Activated CD4-positive, alpha-beta memory T cell treated with anti-CD3 and anti-CD28 coated beads for 36 hours (primary cell): Measurements from ENCODE around the gene TCF25. TPM values are rescaled to one million over a fixed set of nuclear protein-coding genes. Genes with fewer than 3 reads are reported as not detected.
"Not testable (repeated sequence)": the region's sequence is repeated elsewhere in the genome, so short reads cannot be mapped to it uniquely, and the experiment has no call there.

Source experiments
- CTCF ChIA-PET: fragments of 350-600 bp; sonication (Branson Sonifier 250); formaldehyde crosslinking; loops from one replicate; lab custom pipeline; 2021; ENCODE audit warnings: antibody characterized with exemption, inconsistent platforms; lab: Charles Lee
- POLR2A ChIA-PET: fragments of 350-600 bp; sonication (Branson Sonifier 250); formaldehyde crosslinking; loops from one replicate; lab custom pipeline; 2021; ENCODE audit warnings: antibody characterized with exemption; lab: Charles Lee
- DNase-seq: peaks from one replicate; pipeline ENCODE4 v3.0.0-alpha.2; 2020
- H3K27ac Mint-ChIP-seq: one replicate; pipeline ENCODE4 v1.8.0; 2021; ENCODE audit warnings: mixed read lengths
- H3K27me3 Mint-ChIP-seq: one replicate; pipeline ENCODE4 v1.8.0; 2021; ENCODE audit warnings: mixed read lengths
- H3K36me3 Mint-ChIP-seq: one replicate; pipeline ENCODE4 v1.8.0; 2021; ENCODE audit warnings: mixed read lengths
- H3K4me1 Mint-ChIP-seq: one replicate; pipeline ENCODE4 v1.8.0; 2021; ENCODE audit warnings: low read depth, mixed read lengths
- H3K4me3 Mint-ChIP-seq: one replicate; pipeline ENCODE4 v1.8.0; 2021; ENCODE audit warnings: mild to moderate bottlenecking, mixed read lengths
- H3K9me3 Mint-ChIP-seq: one replicate; pipeline ENCODE4 v1.8.0; 2021; ENCODE audit warnings: mixed read lengths
- intact Hi-C: fragments of 100-400 bp; cut with micrococcal nuclease; formaldehyde crosslinking; loops from one replicate; pipeline ENCODE4 v1.15.1; 2023
- total RNA-seq, 2 experiments: library from RNA; stranded (reverse); gene quantifications; one replicate each; pipeline ENCODE4 v1.2.3, GENCODE V29; 2021

Gene TCF25
- total RNA-seq, 2 experiments from 2014 or later = 139 to 147 TPM

GRCh38 chr16:89925596-89926079 lies 52.2 kb downstream of the TCF25 start:
- peaks cover 36% of the 10 kb centered on the region for H3K27me3 Mint-ChIP-seq
- peaks cover 24% of the 10 kb centered on the region for H3K4me1 Mint-ChIP-seq
- no peaks in the 10 kb centered on the region for H3K36me3 Mint-ChIP-seq
- intact Hi-C loops = loop anchor here (10.0 kb wide), 1 partner anchor 111 kb away; the partner anchor contains the start of gene FANCA
- ChIA-PET POLR2A (no interaction called here), CTCF (interaction anchor here (0.6 to 3.8 kb wide), 3 partner anchors 13 to 239 kb away, joined by 3 to 22 read pairs (median 3); partner anchors contain the start of gene CDK10)
- no peak overlapping the region for H3K4me3 Mint-ChIP-seq
- no peaks in the 10 kb centered on the region for H3K9me3 Mint-ChIP-seq
- no peak for DNase-seq
- no peak overlapping the region for H3K27ac Mint-ChIP-seq

- H3K4me3 Mint-ChIP-seq = no peak overlapping the region
- no peaks in the 10 kb centered on the region for H3K9me3 Mint-ChIP-seq
- ChIA-PET POLR2A (no interaction called here), CTCF (no interaction called here)
- H3K27me3 Mint-ChIP-seq = peaks cover 10% of the 10 kb centered on the region
- no peak for DNase-seq
- intact Hi-C loops = no loop called here
- no peaks in the 10 kb centered on the region for H3K4me1 Mint-ChIP-seq
- H3K27ac Mint-ChIP-seq = no peak overlapping the region
- no peaks in the 10 kb centered on the region for H3K36me3 Mint-ChIP-seq
Observed at GRCh38 chr16:89931305-89931896, 58.0 kb downstream of the TCF25 start.

DNA sequence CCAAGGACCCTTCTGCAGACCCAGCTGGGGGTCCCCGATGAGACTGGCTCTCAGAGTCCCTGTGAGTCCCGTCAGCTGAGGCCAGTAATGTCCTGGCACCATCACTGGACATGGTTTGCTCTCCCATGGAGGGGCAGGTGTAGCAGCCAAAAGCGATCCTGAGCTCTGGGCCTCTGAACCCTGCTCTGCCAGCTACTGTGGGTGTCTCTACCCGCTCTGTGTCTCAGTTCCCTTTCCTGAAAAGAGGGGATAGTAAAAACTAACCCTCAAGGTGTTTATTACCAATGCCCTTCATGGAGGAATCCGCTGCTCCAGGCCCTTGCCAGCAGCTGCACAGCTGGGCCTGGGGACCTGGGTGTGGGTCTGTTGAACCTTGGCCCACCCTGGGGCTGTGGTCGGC lies 58.6 kb downstream of the TCF25 start:
- CTCF ChIA-PET = no interaction called here
- Mint-ChIP-seq H3K27ac (no peak overlapping the region), H3K9me3 (no peaks in the 10 kb centered on the region), H3K4me3 (no peak overlapping the region), H3K27me3 (peaks cover 10% of the 10 kb centered on the region), H3K36me3 (no peaks in the 10 kb centered on the region), H3K4me1 (no peaks in the 10 kb centered on the region)
- DNase-seq = no peak
- POLR2A ChIA-PET = no interaction called here
- intact Hi-C loops = no loop called here

GRCh38 chr16:89934019-89934418 lies 60.6 kb downstream of the TCF25 start:
- H3K4me1 Mint-ChIP-seq, H3K27ac Mint-ChIP-seq, DNase-seq, POLR2A ChIA-PET, H3K4me3 Mint-ChIP-seq, H3K9me3 Mint-ChIP-seq, CTCF ChIA-PET, intact Hi-C loops, H3K36me3 Mint-ChIP-seq, H3K27me3 Mint-ChIP-seq: not testable (repeated sequence)

DNA sequence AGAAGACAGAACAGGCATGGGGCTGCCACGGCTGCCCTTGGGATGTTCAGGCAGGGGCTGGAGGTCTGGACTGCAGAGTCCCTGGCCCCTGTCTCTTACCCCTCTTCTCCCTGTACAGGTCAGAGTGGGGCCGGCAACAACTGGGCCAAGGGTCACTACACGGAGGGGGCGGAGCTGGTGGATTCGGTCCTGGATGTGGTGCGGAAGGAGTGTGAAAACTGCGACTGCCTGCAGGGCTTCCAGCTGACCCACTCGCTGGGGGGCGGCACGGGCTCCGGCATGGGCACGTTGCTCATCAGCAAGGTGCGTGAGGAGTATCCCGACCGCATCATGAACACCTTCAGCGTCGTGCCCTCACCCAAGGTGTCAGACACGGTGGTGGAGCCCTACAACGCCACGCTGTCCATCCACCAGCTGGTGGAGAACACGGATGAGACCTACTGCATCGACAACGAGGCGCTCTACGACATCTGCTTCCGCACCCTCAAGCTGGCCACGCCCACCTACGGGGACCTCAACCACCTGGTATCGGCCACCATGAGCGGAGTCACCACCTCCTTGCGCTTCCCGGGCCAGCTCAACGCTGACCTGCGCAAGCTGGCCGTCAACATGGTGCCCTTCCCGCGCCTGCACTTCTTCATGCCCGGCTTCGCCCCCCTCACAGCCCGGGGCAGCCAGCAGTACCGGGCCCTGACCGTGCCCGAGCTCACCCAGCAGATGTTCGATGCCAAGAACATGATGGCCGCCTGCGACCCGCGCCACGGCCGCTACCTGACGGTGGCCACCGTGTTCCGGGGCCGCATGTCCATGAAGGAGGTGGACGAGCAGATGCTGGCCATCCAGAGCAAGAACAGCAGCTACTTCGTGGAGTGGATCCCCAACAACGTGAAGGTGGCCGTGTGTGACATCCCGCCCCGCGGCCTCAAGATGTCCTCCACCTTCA lies 61.5 kb downstream of the TCF25 start:
- no peaks in the 10 kb centered on the region for H3K4me1 Mint-ChIP-seq
- no peak for DNase-seq
- H3K27me3 Mint-ChIP-seq = peaks cover 4% of the 10 kb centered on the region
- H3K9me3 Mint-ChIP-seq = no peaks in the 10 kb centered on the region
- H3K27ac Mint-ChIP-seq = no peak overlapping the region
- POLR2A ChIA-PET = no interaction called here
- H3K36me3 Mint-ChIP-seq = no peaks in the 10 kb centered on the region
- intact Hi-C loops = no loop called here
- no peak overlapping the region for H3K4me3 Mint-ChIP-seq
- CTCF ChIA-PET = no interaction called here

- DNase-seq, CTCF ChIA-PET, H3K4me3 Mint-ChIP-seq, H3K36me3 Mint-ChIP-seq, intact Hi-C loops, H3K27ac Mint-ChIP-seq, H3K4me1 Mint-ChIP-seq, H3K9me3 Mint-ChIP-seq, POLR2A ChIA-PET, H3K27me3 Mint-ChIP-seq: not testable (repeated sequence)
Observed at GRCh38 chr16:89935620-89936019, 62.2 kb downstream of the TCF25 start.

DNA sequence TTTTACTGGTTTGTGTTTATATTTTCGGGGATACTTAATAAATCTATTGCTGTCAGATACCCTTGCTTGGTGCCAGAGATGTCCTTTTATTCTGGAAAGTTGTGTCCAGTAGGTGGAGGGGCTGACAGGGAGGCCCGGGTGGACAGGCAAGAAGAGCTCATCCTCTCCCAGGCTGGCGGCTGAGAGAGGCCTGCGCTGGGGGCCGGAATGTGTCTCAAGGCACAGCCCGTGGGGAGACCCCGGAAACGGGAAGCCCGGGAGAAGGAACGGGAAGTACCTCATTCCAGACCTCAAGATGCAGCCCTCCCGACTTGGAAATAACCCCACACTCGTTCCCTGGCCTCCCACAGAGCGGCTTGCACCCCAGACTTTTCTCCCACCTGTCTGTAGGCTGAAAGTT lies 62.6 kb downstream of the TCF25 start:
- Mint-ChIP-seq H3K27me3 (peaks cover 2% of the 10 kb centered on the region), H3K36me3 (no peaks in the 10 kb centered on the region), H3K27ac (no peak overlapping the region), H3K4me1 (no peaks in the 10 kb centered on the region), H3K4me3 (no peak overlapping the region), H3K9me3 (no peaks in the 10 kb centered on the region)
- intact Hi-C loops = no loop called here
- ChIA-PET POLR2A (no interaction called here), CTCF (no interaction called here)
- DNase-seq = no peak

GRCh38 chr16:89936508-89936907 lies 63.1 kb downstream of the TCF25 start:
- H3K9me3 Mint-ChIP-seq = no peaks in the 10 kb centered on the region
- CTCF ChIA-PET = no interaction called here
- no peak overlapping the region for H3K27ac Mint-ChIP-seq
- H3K4me1 Mint-ChIP-seq = no peaks in the 10 kb centered on the region
- H3K4me3 Mint-ChIP-seq = no peak overlapping the region
- intact Hi-C loops = no loop called here
- no peaks in the 10 kb centered on the region for H3K36me3 Mint-ChIP-seq
- POLR2A ChIA-PET = no interaction called here
- no peak for DNase-seq
- H3K27me3 Mint-ChIP-seq = no peaks in the 10 kb centered on the region

GRCh38 chr16:89936981-89937380 lies 63.6 kb downstream of the TCF25 start:
- CTCF ChIA-PET = no interaction called here
- Mint-ChIP-seq H3K4me1 (no peaks in the 10 kb centered on the region), H3K36me3 (no peaks in the 10 kb centered on the region), H3K27me3 (no peaks in the 10 kb centered on the region), H3K4me3 (no peak overlapping the region), H3K9me3 (no peaks in the 10 kb centered on the region), H3K27ac (no peak overlapping the region)
- POLR2A ChIA-PET = no interaction called here
- no peak for DNase-seq
- intact Hi-C loops = no loop called here

DNA sequence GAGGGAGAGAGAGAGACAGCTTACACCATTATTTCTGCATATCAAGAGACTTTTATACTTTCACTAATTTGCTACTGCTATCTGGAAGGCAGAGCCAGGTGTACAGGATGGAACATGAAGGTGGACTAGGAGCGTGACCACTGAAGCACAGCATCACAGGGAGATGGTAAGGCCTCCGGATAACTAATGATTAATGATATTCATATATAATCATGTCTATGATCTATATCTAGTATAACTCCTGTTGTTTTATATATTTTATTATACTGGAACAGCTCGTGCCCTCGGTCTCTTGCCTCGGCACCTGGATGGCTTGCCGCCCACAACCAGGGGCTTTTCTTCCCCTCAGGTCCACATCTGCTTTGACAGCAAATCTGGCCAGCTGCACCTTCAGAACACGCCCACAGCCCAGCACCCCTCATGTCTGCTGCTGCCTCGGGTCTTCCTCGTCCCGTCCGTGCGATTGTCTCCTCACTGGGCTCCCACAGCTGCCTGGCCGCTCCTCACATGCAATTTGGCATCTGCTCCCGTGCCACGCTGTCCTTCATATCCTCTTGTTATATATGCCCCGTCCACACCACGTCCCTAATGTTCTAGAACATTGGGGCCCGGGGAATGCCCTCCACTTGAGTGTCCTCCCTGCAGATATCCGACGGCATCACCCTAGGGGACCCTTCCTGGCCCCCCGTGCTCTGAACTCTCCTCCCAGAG lies 64.9 kb downstream of the TCF25 start:
- no peak for DNase-seq
- H3K27me3 Mint-ChIP-seq = no peaks in the 10 kb centered on the region
- H3K36me3 Mint-ChIP-seq = no peaks in the 10 kb centered on the region
- no peaks in the 10 kb centered on the region for H3K4me1 Mint-ChIP-seq
- no peaks in the 10 kb centered on the region for H3K9me3 Mint-ChIP-seq
- H3K4me3 Mint-ChIP-seq = no peak overlapping the region
- ChIA-PET POLR2A (interaction anchor here (0.5 kb wide), 1 partner anchor 51 kb away, joined by 4 read pairs; no protein-coding TSS in a partner anchor), CTCF (interaction anchor here (0.6 kb wide), 1 partner anchor 13 kb away, joined by 3 read pairs; no protein-coding TSS in a partner anchor)
- H3K27ac Mint-ChIP-seq = no peak overlapping the region
- intact Hi-C loops = no loop called here

- Mint-ChIP-seq H3K27ac (no peak overlapping the region), H3K36me3 (no peaks in the 10 kb centered on the region), H3K9me3 (no peaks in the 10 kb centered on the region), H3K4me3 (no peak overlapping the region), H3K4me1 (peaks cover 4% of the 10 kb centered on the region), H3K27me3 (peaks cover 19% of the 10 kb centered on the region)
- intact Hi-C loops = no loop called here
- DNase-seq = no peak
- POLR2A ChIA-PET = no interaction called here
- CTCF ChIA-PET = no interaction called here
Observed at GRCh38 chr16:89944773-89945172, 71.4 kb downstream of the TCF25 start.

DNA sequence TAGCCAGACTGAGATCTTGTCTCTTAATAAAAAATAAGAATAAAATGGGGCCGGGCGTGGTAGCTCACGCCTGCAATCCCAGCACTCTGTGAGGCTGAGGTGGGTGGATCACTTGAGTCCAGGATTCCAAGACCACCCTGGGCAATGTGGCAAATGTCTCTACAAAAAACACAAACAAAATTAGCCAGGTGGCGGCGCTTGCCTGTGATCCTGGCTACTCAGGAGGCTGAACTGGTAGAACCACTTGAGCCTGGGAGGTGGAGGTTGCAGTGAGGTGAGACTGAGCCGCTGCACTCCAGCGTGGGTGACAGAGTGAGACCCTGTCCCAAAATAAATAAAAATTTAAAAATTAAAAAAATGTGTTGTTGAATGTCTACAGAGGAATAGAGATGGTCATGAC lies 72.3 kb downstream of the TCF25 start:
- no peak for DNase-seq
- Mint-ChIP-seq H3K9me3 (no peaks in the 10 kb centered on the region), H3K4me3 (no peak overlapping the region), H3K36me3 (no peaks in the 10 kb centered on the region), H3K4me1 (peaks cover 10% of the 10 kb centered on the region), H3K27me3 (peaks cover 19% of the 10 kb centered on the region), H3K27ac (no peak overlapping the region)
- POLR2A ChIA-PET = no interaction called here
- intact Hi-C loops = no loop called here
- CTCF ChIA-PET = no interaction called here
